HEK293 (cell line): ENCODE results near the gene DNAH11.

ENCODE experiments used
- CTCF ChIA-PET: fragments of 350-600 bp; formaldehyde crosslinking; extraction: SDS; loops from one replicate; lab custom pipeline; 2021; ENCODE audit warnings: antibody characterized with exemption; lab: Yijun Ruan, JAX
- POLR2A ChIA-PET: fragments of 300-600 bp; formaldehyde crosslinking; extraction: SDS; loops from one replicate; lab custom pipeline; 2020; ENCODE audit warnings: antibody characterized with exemption, inconsistent platforms; lab: Yijun Ruan, JAX
- H3K27ac ChIP-seq: fragments of 200-500 bp; sonication (Bioruptor generic); 2 replicates; pipeline ENCODE4 v1.5.1; 2014; ENCODE audit warnings: low read depth, low read length, control low read depth, inconsistent platforms; ENCODE audit errors: extremely low read depth
- H3K36me3 ChIP-seq, 2 experiments: fragments of 200-500 bp in 1 of 2; sonication (Bioruptor generic) in 1 of 2; 1 replicate in 1 of 2; 2 replicates in 1 of 2; pipeline ENCODE4 v1.5.1; 2014 to 2017; ENCODE audit warnings: inconsistent platforms in 2 of 2, low read length in 2 of 2; ENCODE audit not compliant: control insufficient read depth in 2 of 2, insufficient read depth in 1 of 2
- H3K4me1 ChIP-seq: fragments of 200-500 bp; sonication (Bioruptor generic); 2 replicates; pipeline ENCODE4 v1.5.1; 2014; ENCODE audit warnings: mild to moderate bottlenecking, low read length, inconsistent platforms; ENCODE audit not compliant: control insufficient read depth, insufficient read depth
- H3K4me3 ChIP-seq: 2 replicates; pipeline ENCODE4 v1.5.1; 2011; ENCODE audit warnings: low read depth, mild to moderate bottlenecking, control low read depth, low read length, moderate library complexity
- H3K9me3 ChIP-seq: fragments of 200-500 bp; sonication (Bioruptor generic); 2 replicates; pipeline ENCODE4 v1.5.1; 2014; ENCODE audit warnings: low read depth, low read length, inconsistent platforms; ENCODE audit not compliant: control insufficient read depth, insufficient read depth
- FEZF1 ChIP-seq: fragments of 450-650 bp; formaldehyde crosslinking; IDR thresholded peaks from 2 replicates; pipeline ENCODE4 v1.5.1; 2016; ENCODE audit warnings: missing biosample characterization, missing genetic modification characterization
- GLIS1 ChIP-seq: fragments of 450-650 bp; formaldehyde crosslinking; IDR thresholded peaks from 2 replicates; pipeline ENCODE4 v1.5.1; 2016; ENCODE audit warnings: missing biosample characterization, missing genetic modification characterization
- KLF1 ChIP-seq: fragments of 450-650 bp; formaldehyde crosslinking; IDR thresholded peaks from 2 replicates; pipeline ENCODE4 v1.5.1; 2016; ENCODE audit warnings: missing biosample characterization, missing genetic modification characterization
- MEIS1 ChIP-seq: sonication (generic); formaldehyde crosslinking; IDR thresholded peaks from 2 replicates; pipeline ENCODE4 v1.8.1; 2022; ENCODE audit warnings: missing genetic modification reagents, mild to moderate bottlenecking, borderline replicate concordance
- OSR2 ChIP-seq: fragments of 450-650 bp; formaldehyde crosslinking; IDR thresholded peaks from 2 replicates; pipeline ENCODE4 v1.5.1; 2016; ENCODE audit warnings: missing biosample characterization, missing genetic modification characterization
- OVOL3 ChIP-seq: fragments of 450-650 bp; formaldehyde crosslinking; IDR thresholded peaks from 2 replicates; pipeline ENCODE4 v1.5.1; 2016; ENCODE audit warnings: missing biosample characterization, missing genetic modification characterization
- PRDM4 ChIP-seq: fragments of 450-650 bp; formaldehyde crosslinking; IDR thresholded peaks from 2 replicates; pipeline ENCODE4 v1.5.1; 2017; ENCODE audit warnings: missing biosample characterization, missing genetic modification characterization
- SCRT2 ChIP-seq: fragments of 450-650 bp; formaldehyde crosslinking; IDR thresholded peaks from 2 replicates; pipeline ENCODE4 v1.5.1; 2016; ENCODE audit warnings: missing biosample characterization, missing genetic modification characterization
- SP2 ChIP-seq: fragments of 450-650 bp; formaldehyde crosslinking; IDR thresholded peaks from 2 replicates; pipeline ENCODE4 v1.5.1; 2016; ENCODE audit warnings: missing biosample characterization, missing genetic modification characterization
- YY1 ChIP-seq: fragments of 450-650 bp; formaldehyde crosslinking; IDR thresholded peaks from 2 replicates; pipeline ENCODE4 v1.5.1; 2018; ENCODE audit warnings: missing biosample characterization, missing genetic modification characterization
- ZBTB1 ChIP-seq: fragments of 450-650 bp; formaldehyde crosslinking; IDR thresholded peaks from 2 replicates; pipeline ENCODE4 v1.5.1; 2016; ENCODE audit warnings: missing biosample characterization, missing genetic modification characterization
- ZEB2 ChIP-seq: fragments of 450-650 bp; formaldehyde crosslinking; IDR thresholded peaks from 2 replicates; pipeline ENCODE4 v1.5.1; 2016; ENCODE audit warnings: missing biosample characterization, missing genetic modification characterization
- ZNF211 ChIP-seq: fragments of 450-650 bp; formaldehyde crosslinking; IDR thresholded peaks from 2 replicates; pipeline ENCODE4 v1.5.1; 2016; ENCODE audit warnings: low read depth, missing biosample characterization, missing genetic modification characterization
- ZNF416 ChIP-seq: fragments of 450-650 bp; formaldehyde crosslinking; IDR thresholded peaks from 2 replicates; pipeline ENCODE4 v1.5.1; 2016; ENCODE audit warnings: missing biosample characterization, missing genetic modification characterization
- ZNF518A ChIP-seq: fragments of 450-650 bp; formaldehyde crosslinking; conservative IDR thresholded peaks from 2 replicates; pipeline ENCODE4 v1.5.1; 2016; ENCODE audit warnings: low read depth, missing biosample characterization, missing genetic modification characterization
- ZNF571 ChIP-seq: fragments of 450-650 bp; formaldehyde crosslinking; IDR thresholded peaks from 2 replicates; pipeline ENCODE4 v1.5.0; 2017; ENCODE audit warnings: missing biosample characterization, missing genetic modification characterization
- ZNF596 ChIP-seq: fragments of 450-650 bp; IDR thresholded peaks from 2 replicates; pipeline ENCODE4 v1.5.0; 2018; ENCODE audit warnings: missing biosample characterization, mild to moderate bottlenecking, missing genetic modification characterization, moderate library complexity
- ZNF610 ChIP-seq: fragments of 450-650 bp; formaldehyde crosslinking; IDR thresholded peaks from 2 replicates; pipeline ENCODE4 v1.5.1; 2016; ENCODE audit warnings: missing biosample characterization, missing genetic modification characterization, borderline replicate concordance
- ZNF747 ChIP-seq: fragments of 450-650 bp; formaldehyde crosslinking; IDR thresholded peaks from 2 replicates; pipeline ENCODE4 v1.5.1; 2016; ENCODE audit warnings: missing biosample characterization, missing genetic modification characterization
- ZNF791 ChIP-seq: fragments of 450-650 bp; formaldehyde crosslinking; IDR thresholded peaks from 2 replicates; pipeline ENCODE4 v1.5.1; 2016; ENCODE audit warnings: missing biosample characterization, missing genetic modification characterization
- TF ChIP-seq, protein P1 (sequence below): fragments of 450-650 bp; formaldehyde crosslinking; IDR thresholded peaks from 2 replicates; pipeline ENCODE4 v1.5.1; 2016; ENCODE audit warnings: missing biosample characterization, missing genetic modification characterization
- TF ChIP-seq, protein P2 (sequence below): IDR thresholded peaks from 2 replicates; pipeline ENCODE4 v1.6.1; 2011; ENCODE audit warnings: mild to moderate bottlenecking, low read depth, low read length, borderline replicate concordance

DNAH11 gene

GRCh38 chr7:21641546-21641945 lies 98.7 kb downstream of the DNAH11 start (continued):
- TF ChIP-seq ZNF518A (tag by site-specific recombination) = no peak
- TF ChIP-seq, protein P1, sequence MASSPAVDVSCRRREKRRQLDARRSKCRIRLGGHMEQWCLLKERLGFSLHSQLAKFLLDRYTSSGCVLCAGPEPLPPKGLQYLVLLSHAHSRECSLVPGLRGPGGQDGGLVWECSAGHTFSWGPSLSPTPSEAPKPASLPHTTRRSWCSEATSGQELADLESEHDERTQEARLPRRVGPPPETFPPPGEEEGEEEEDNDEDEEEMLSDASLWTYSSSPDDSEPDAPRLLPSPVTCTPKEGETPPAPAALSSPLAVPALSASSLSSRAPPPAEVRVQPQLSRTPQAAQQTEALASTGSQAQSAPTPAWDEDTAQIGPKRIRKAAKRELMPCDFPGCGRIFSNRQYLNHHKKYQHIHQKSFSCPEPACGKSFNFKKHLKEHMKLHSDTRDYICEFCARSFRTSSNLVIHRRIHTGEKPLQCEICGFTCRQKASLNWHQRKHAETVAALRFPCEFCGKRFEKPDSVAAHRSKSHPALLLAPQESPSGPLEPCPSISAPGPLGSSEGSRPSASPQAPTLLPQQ = no peak

DNA sequence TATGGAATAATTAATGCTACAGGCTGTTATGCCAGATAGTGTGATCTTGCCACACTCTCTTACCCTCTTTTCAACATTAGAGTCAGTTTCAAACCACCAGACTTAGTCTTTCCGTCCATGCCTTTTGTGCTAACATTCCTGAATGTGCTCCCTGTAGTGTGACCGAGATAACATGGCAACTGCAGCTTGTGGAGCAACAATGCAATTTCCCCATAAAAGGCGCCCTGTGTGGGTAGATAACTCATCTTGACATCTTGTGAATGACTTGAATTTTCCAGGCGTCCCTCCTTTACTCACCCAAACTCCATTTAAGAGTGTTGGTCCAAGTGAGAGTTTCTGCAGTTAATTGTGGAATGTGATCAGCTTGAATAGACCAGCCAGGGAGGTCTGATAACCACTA lies 99.6 kb downstream of the DNAH11 start:
- peak; percentile 42; the same call in 1 of the 2 replicates for TF ChIP-seq FEZF1 (tag by site-specific recombination)
- no peak for TF ChIP-seq SP2 (tag by site-specific recombination)
- no peak for TF ChIP-seq ZBTB1 (tag by site-specific recombination)
- TF ChIP-seq MEIS1 (CRISPR knock-in tag) = peak; percentile 80
- TF ChIP-seq PRDM4 = peak; percentile 62
- TF ChIP-seq GLIS1 (tag by site-specific recombination) = peak; percentile 37
- H3K9me3 ChIP-seq = no peaks in the 10 kb centered on the region
- ChIA-PET POLR2A (no interaction called here), CTCF (no interaction called here)
- H3K4me3 ChIP-seq = no peak overlapping the region
- H3K4me1 ChIP-seq = no peaks in the 10 kb centered on the region
- no peak overlapping the region for H3K27ac ChIP-seq
- no peaks in the 10 kb centered on the region for H3K36me3 ChIP-seq

- Histone ChIP-seq H3K4me3 (no peak overlapping the region), H3K27ac (no peak overlapping the region), H3K36me3 (no peaks in the 10 kb centered on the region), H3K9me3 (no peaks in the 10 kb centered on the region), H3K4me1 (no peaks in the 10 kb centered on the region)
- TF ChIP-seq YY1 (tag by site-specific recombination) (no peak), ZNF791 (no peak), OVOL3 (tag by site-specific recombination) (no peak)
- ChIA-PET POLR2A (no interaction called here), CTCF (interaction anchor here (0.8 kb wide), 1 partner anchor 129 kb away, joined by 3 read pairs; no protein-coding TSS in a partner anchor)
Measured at GRCh38 chr7:21651697-21652096, 108.9 kb downstream of the DNAH11 start.

- H3K4me3 ChIP-seq = no peak overlapping the region
- H3K4me1 ChIP-seq = no peaks in the 10 kb centered on the region
- CTCF ChIA-PET = no interaction called here
- POLR2A ChIA-PET = no interaction called here
- no peak overlapping the region for H3K27ac ChIP-seq
- no peaks in the 10 kb centered on the region for H3K9me3 ChIP-seq
- no peaks in the 10 kb centered on the region for H3K36me3 ChIP-seq
- TF ChIP-seq, protein P2, sequence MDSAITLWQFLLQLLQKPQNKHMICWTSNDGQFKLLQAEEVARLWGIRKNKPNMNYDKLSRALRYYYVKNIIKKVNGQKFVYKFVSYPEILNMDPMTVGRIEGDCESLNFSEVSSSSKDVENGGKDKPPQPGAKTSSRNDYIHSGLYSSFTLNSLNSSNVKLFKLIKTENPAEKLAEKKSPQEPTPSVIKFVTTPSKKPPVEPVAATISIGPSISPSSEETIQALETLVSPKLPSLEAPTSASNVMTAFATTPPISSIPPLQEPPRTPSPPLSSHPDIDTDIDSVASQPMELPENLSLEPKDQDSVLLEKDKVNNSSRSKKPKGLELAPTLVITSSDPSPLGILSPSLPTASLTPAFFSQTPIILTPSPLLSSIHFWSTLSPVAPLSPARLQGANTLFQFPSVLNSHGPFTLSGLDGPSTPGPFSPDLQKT = no peak
- TF ChIP-seq ZNF571 (tag by site-specific recombination) (no peak), ZNF610 (tag by site-specific recombination) (no peak), SCRT2 (no peak), OSR2 (tag by site-specific recombination) (no peak), ZNF747 (no peak), ZEB2 (tag by site-specific recombination) (no peak), ZNF596 (tag by site-specific recombination) (no peak), ZNF211 (no peak), ZNF416 (tag by site-specific recombination) (no peak), KLF1 (tag by site-specific recombination) (no peak)
Measured at GRCh38 chr7:21653623-21654022, 110.8 kb downstream of the DNAH11 start.
